ENCODE results near the gene LSMEM2.
A peak's percentile ranks its signal among the peaks of the same experiment; 100 is the strongest.

The LSMEM2 gene

GRCh38 chr3:50318163-50318562, 39.3 kb downstream of the LSMEM2 start:
- H3K9me3 ChIP-seq (ENCODE audit: control insufficient read depth, low read length): no peaks in the 10 kb centered on the region
- H3K9ac ChIP-seq (ENCODE audit: low read length): peak overlapping the region; percentile 64
- no peak overlapping the region for H3K4me3 ChIP-seq (ENCODE audit: low read length)
- H3K36me3 ChIP-seq (ENCODE audit: control insufficient read depth, insufficient read depth, low read length): peaks cover 14% of the 10 kb centered on the region
- H3K27me3 ChIP-seq (ENCODE audit: control insufficient read depth, insufficient read depth, low read length): no peaks in the 10 kb centered on the region
- H3K4me1 ChIP-seq (ENCODE audit: control insufficient read depth, insufficient read depth, low read length): peaks cover 84% of the 10 kb centered on the region

- Histone ChIP-seq H3K4me3 (ENCODE audit: low read length) (no peak overlapping the region), H3K4me1 (ENCODE audit: control insufficient read depth, insufficient read depth, low read length) (peaks cover 84% of the 10 kb centered on the region), H3K27me3 (ENCODE audit: control insufficient read depth, insufficient read depth, low read length) (no peaks in the 10 kb centered on the region), H3K9me3 (ENCODE audit: control insufficient read depth, low read length) (no peaks in the 10 kb centered on the region), H3K9ac (ENCODE audit: low read length) (peak overlapping the region; percentile 64), H3K36me3 (ENCODE audit: control insufficient read depth, insufficient read depth, low read length) (peaks cover 14% of the 10 kb centered on the region)
Observed at GRCh38 chr3:50318615-50319014, 39.7 kb downstream of the LSMEM2 start.

- H3K9me3 ChIP-seq (ENCODE audit: control insufficient read depth, low read length): no peaks in the 10 kb centered on the region
- no peak overlapping the region for H3K4me3 ChIP-seq (ENCODE audit: low read length)
- H3K4me1 ChIP-seq (ENCODE audit: control insufficient read depth, insufficient read depth, low read length): peaks cover 81% of the 10 kb centered on the region
- H3K27me3 ChIP-seq (ENCODE audit: control insufficient read depth, insufficient read depth, low read length): no peaks in the 10 kb centered on the region
- H3K36me3 ChIP-seq (ENCODE audit: control insufficient read depth, insufficient read depth, low read length): peaks cover 14% of the 10 kb centered on the region
- H3K9ac ChIP-seq (ENCODE audit: low read length): no peak overlapping the region
Observed at GRCh38 chr3:50319181-50319893, 40.5 kb downstream of the LSMEM2 start.

- H3K9ac ChIP-seq (ENCODE audit: low read length): peak overlapping the region; percentile 92
- H3K4me1 ChIP-seq (ENCODE audit: control insufficient read depth, insufficient read depth, low read length): peaks cover 76% of the 10 kb centered on the region
- H3K4me3 ChIP-seq (ENCODE audit: low read length): peak overlapping the region; percentile 62
- H3K27me3 ChIP-seq (ENCODE audit: control insufficient read depth, insufficient read depth, low read length): no peaks in the 10 kb centered on the region
- peaks cover 13% of the 10 kb centered on the region for H3K36me3 ChIP-seq (ENCODE audit: control insufficient read depth, insufficient read depth, low read length)
- H3K9me3 ChIP-seq (ENCODE audit: control insufficient read depth, low read length): no peaks in the 10 kb centered on the region
Observed at GRCh38 chr3:50319894-50320625, 41.2 kb downstream of the LSMEM2 start.

GRCh38 chr3:50320853-50321335, 42.0 kb downstream of the LSMEM2 start:
- Histone ChIP-seq H3K4me1 (ENCODE audit: control insufficient read depth, insufficient read depth, low read length) (peaks cover 67% of the 10 kb centered on the region), H3K9ac (ENCODE audit: low read length) (peak overlapping the region; percentile 92), H3K36me3 (ENCODE audit: control insufficient read depth, insufficient read depth, low read length) (peaks cover 7% of the 10 kb centered on the region)

GRCh38 chr3:50321336-50322114, 42.6 kb downstream of the LSMEM2 start:
- Histone ChIP-seq H3K9me3 (ENCODE audit: control insufficient read depth, low read length) (no peaks in the 10 kb centered on the region), H3K4me1 (ENCODE audit: control insufficient read depth, insufficient read depth, low read length) (peaks cover 61% of the 10 kb centered on the region), H3K36me3 (ENCODE audit: control insufficient read depth, insufficient read depth, low read length) (peaks cover 7% of the 10 kb centered on the region), H3K9ac (ENCODE audit: low read length) (peak overlapping the region; percentile 92), H3K4me3 (ENCODE audit: low read length) (peak overlapping the region; percentile 62), H3K27me3 (ENCODE audit: control insufficient read depth, insufficient read depth, low read length) (no peaks in the 10 kb centered on the region)

More at GRCh38 chr3:50320853-50321335, 42.0 kb downstream of the LSMEM2 start:
- Histone ChIP-seq H3K9me3 (ENCODE audit: control insufficient read depth, low read length) (no peaks in the 10 kb centered on the region), H3K4me3 (ENCODE audit: low read length) (peak overlapping the region; percentile 62), H3K27me3 (ENCODE audit: control insufficient read depth, insufficient read depth, low read length) (no peaks in the 10 kb centered on the region)

- H3K9ac ChIP-seq (ENCODE audit: low read length): peak overlapping the region; percentile 92
- H3K27me3 ChIP-seq (ENCODE audit: control insufficient read depth, insufficient read depth, low read length): no peaks in the 10 kb centered on the region
- H3K36me3 ChIP-seq (ENCODE audit: control insufficient read depth, insufficient read depth, low read length): peaks cover 7% of the 10 kb centered on the region
- H3K9me3 ChIP-seq (ENCODE audit: control insufficient read depth, low read length): no peaks in the 10 kb centered on the region
- H3K4me1 ChIP-seq (ENCODE audit: control insufficient read depth, insufficient read depth, low read length): peaks cover 60% of the 10 kb centered on the region
- H3K4me3 ChIP-seq (ENCODE audit: low read length): peak overlapping the region; percentile 62
Observed at GRCh38 chr3:50322115-50322385, 43.2 kb downstream of the LSMEM2 start.

- peaks cover 7% of the 10 kb centered on the region for H3K36me3 ChIP-seq (ENCODE audit: control insufficient read depth, insufficient read depth, low read length)
- peaks cover 60% of the 10 kb centered on the region for H3K4me1 ChIP-seq (ENCODE audit: control insufficient read depth, insufficient read depth, low read length)
- H3K9ac ChIP-seq (ENCODE audit: low read length): peak within 1 kb of the TSS; percentile 92
- no peaks in the 10 kb centered on the region for H3K27me3 ChIP-seq (ENCODE audit: control insufficient read depth, insufficient read depth, low read length)
- H3K9me3 ChIP-seq (ENCODE audit: control insufficient read depth, low read length): no peaks in the 10 kb centered on the region
- H3K4me3 ChIP-seq (ENCODE audit: low read length): peak within 1 kb of the TSS; percentile 62
Observed at GRCh38 chr3:50322386-50323091, 43.7 kb downstream of the LSMEM2 start, which contains the start of gene HYAL2. HYAL2 (minus strand) TSS chr3:50322745; CDS start chr3:50320489, 2,256 bp downstream.

GRCh38 chr3:50323092-50323600, 44.3 kb downstream of the LSMEM2 start:
- no peaks in the 10 kb centered on the region for H3K27me3 ChIP-seq (ENCODE audit: control insufficient read depth, insufficient read depth, low read length)
- H3K4me1 ChIP-seq (ENCODE audit: control insufficient read depth, insufficient read depth, low read length): peaks cover 55% of the 10 kb centered on the region
- H3K9me3 ChIP-seq (ENCODE audit: control insufficient read depth, low read length): no peaks in the 10 kb centered on the region
- no peak overlapping the region for H3K4me3 ChIP-seq (ENCODE audit: low read length)
- peaks cover 4% of the 10 kb centered on the region for H3K36me3 ChIP-seq (ENCODE audit: control insufficient read depth, insufficient read depth, low read length)
- peak overlapping the region; percentile 92 for H3K9ac ChIP-seq (ENCODE audit: low read length)

GRCh38 chr3:50323614-50324199, 44.8 kb downstream of the LSMEM2 start:
- H3K36me3 ChIP-seq (ENCODE audit: control insufficient read depth, insufficient read depth, low read length): no peaks in the 10 kb centered on the region
- H3K4me3 ChIP-seq (ENCODE audit: low read length): no peak overlapping the region
- H3K4me1 ChIP-seq (ENCODE audit: control insufficient read depth, insufficient read depth, low read length): peaks cover 53% of the 10 kb centered on the region
- H3K9me3 ChIP-seq (ENCODE audit: control insufficient read depth, low read length): no peaks in the 10 kb centered on the region
- no peaks in the 10 kb centered on the region for H3K27me3 ChIP-seq (ENCODE audit: control insufficient read depth, insufficient read depth, low read length)
- H3K9ac ChIP-seq (ENCODE audit: low read length): no peak overlapping the region
